Mammary epithelial cell (primary cell): ENCODE measurements around the gene ADCY9.

Experiments
- CTCF ChIP-seq, 2 donors: IDR thresholded peaks in 1 of 2; conservative IDR thresholded peaks in 1 of 2; 2 replicates each; pipeline ENCODE4 v1.5.1; 2011 to 2012; ENCODE audit warnings: inconsistent platforms in 2 of 2, low read length in 2 of 2, mild to moderate bottlenecking in 2 of 2, control low read depth in 1 of 2, low read depth in 1 of 2; ENCODE audit not compliant: insufficient read depth in 1 of 2; ENCODE audit errors: extremely low read depth in 1 of 2
- EZH2 ChIP-seq: IDR thresholded peaks from 2 replicates; pipeline ENCODE4 v1.6.1; 2012; ENCODE audit warnings: low read length, inconsistent platforms, borderline replicate concordance

- TF ChIP-seq CTCF (conservative IDR thresholded peaks at IDR 0.05 in 1 of 2, IDR thresholded peaks at IDR 0.05 in 1 of 2; ENCODE audit: extremely low read depth in 1 of 2, insufficient read depth in 1 of 2, low read depth in 1 of 2, low read length in 2 of 2) (no peak), EZH2 (no peak)
Measured at GRCh38 chr16:4097826-4098240, 18.4 kb downstream of the ADCY9 start.
